ENCODE data around the gene MAGEF1. TPM values are rescaled to one million over a fixed set of nuclear protein-coding genes. Genes with fewer than 3 reads are reported as not detected.

The MAGEF1 gene
- polyA plus RNA-seq, 10 donors: 56.6 to 73.9 (median 66.6) TPM

DNA sequence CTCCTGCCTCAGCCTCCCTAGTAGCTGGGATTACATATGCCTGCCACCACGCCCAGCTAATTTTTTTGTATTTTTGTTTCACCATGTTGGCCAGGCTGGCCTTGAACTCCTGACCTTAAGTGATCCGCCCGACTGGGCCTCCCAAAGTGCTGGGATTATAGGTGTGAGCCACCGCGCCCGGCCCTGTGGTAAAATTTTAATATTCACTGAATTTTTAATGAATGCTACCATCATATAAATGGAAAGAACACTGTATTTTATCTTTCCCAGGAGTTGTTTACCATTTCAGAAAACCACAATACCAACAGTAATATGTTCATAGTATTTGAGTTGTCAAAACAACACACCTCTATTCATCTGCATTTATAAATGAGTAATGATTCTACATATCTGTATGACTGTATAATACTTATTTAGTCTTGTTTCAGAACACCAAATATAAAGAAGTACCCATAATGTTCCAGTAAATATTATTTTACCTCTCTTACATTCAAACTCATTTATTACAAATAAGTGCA is 16.2 kb upstream of the MAGEF1 start:
- no peak for DNase-seq

DNA sequence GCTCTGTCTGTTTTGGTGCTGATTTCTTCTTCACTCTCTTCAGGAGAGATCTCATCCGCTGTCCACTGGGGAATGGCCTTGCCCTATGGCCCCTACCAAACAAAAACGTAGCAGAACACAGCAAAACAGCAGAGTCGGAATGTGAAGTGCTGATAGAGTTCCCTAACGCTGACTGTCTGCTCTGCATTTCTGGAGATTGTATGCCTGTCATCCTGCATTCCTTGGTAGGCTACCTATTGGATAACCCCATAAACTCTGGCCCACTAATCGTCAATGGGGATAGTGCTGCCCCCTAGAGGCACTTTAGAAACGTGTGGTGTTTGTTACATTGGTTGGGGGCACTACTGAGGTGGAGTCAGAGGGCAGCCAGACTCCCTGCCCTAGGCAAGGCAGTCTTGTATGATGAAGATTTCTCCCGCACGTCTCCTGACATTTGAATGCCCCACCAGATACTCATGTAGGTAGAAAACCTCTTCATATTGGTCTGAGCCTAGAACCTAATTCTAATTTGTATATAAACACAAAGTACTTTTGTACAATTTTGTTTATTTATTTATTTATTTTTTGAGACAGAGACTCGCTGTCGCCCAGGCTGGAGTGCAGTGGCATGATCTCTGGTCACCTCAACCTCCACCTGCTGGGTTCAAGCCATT is 15.6 kb upstream of the MAGEF1 start:
- peak; percentile 81 to 91 (median 82) for DNase-seq

DNA sequence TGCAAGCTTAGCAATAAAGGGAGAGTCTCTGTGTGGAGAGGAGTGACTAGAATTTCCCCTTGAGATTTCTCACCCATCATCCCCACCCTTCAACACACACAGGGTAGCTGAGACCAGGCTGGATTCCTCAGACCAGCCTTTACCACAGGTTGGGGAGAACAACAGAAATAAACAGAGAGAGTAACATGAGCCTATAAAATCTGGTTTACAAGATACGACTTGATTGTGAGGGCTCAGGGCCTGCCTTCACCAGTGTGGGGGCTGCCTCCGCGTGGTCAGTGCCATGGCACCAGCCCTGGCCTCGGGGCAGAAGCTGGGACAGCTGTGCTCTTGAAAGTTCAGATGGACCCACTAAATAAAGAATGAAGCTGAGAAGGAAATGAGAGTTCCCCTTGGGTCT is 14.6 kb upstream of the MAGEF1 start:
- no peak for DNase-seq

- DNase-seq: peak in 1 of 3 donors; percentile 26
These were observed 13.4 kb upstream of the MAGEF1 start for GRCh38 chr3:184725176-184725719.

DNA sequence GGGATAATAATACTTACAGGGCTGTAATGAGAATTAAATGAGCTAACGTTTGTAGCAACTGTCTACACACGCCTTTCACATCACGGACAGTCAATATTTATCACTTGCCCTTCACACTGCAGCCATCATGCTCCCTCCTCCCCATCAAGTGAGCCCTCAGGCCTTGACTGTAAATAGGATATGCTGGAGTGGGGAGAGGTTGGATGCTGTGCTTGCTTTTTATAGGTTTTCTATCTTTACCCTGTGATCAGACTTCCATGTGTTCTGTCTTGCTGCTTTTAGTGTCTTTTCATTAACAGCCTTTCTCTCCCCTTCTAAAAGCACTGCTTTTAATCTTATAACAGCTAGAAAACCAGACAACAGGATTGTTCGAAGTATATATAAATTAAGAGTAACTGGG is 12.8 kb upstream of the MAGEF1 start:
- DNase-seq: no peak

GRCh38 chr3:184719709-184720108 is 7.8 kb upstream of the MAGEF1 start:
- no peak for DNase-seq

GRCh38 chr3:184718431-184718830 is 6.6 kb upstream of the MAGEF1 start:
- DNase-seq: peak in 1 of 3 donors; percentile 21

DNA sequence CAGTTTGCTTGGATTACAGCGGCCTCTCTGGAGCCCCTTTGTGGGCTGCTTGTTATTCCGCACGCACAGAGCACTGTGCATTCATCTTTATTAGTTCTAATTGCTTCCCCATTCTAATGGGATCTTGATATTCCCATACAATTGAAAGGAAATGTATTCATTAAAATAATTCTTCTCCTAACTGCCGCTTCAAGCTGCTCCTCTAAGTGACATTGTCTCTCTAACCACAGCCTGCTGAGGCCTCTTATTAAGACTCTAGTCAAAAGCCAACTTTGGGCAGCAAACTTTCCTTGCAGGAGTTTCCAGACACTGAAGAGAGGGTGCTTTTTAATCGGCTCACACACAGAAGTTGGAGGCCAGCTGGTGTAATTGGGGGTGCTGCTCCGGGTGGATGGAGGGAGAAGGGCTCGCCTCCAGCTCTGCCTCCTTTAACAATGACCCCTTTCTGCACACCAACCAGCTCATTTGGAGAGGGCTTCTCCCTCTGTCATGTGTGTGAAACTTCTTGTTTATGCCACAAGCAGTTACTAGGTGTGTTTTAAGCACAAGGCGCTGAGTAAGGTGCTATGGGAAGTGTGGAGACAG is 5.6 kb upstream of the MAGEF1 start:
- no peak for DNase-seq

DNA sequence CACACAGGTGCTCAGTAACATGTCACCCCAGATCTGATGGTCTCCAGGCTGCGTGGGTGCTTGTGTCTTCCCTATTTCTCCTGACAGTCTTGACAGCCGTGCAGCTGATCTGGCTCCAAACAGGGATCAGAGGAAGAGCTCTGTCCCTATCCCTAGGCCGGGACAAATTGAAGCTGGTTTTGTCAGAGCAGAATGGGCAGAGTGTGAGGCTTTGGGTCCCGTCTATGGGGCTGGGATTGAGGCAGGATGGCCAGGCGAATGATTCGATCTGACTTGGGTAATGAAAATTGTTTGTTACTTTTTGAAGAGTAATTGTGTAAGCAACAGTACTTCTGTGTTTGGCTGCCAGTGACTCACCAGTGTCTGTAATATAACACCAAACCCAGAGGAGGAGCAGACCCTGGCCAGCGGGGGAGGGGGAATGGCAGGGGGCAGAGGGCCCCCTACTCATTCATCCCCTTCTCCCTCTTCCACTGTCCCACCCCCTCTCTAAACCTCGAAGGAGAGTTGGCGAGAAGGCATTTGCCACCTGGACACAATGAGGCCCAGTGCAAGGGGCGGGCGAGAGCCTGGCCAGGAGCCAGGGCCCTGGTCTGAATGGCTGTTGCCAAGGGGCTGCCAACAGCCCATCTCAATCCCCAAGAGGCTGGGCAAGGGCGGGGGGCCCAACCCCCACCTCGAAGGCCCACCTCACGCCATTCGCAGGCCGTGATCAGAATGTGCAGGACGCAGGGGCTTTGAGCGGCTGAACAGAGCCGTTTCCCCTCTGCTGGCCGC is 4.9 kb upstream of the MAGEF1 start:
- peak; percentile 58 to 88 (median 64) for DNase-seq

DNA sequence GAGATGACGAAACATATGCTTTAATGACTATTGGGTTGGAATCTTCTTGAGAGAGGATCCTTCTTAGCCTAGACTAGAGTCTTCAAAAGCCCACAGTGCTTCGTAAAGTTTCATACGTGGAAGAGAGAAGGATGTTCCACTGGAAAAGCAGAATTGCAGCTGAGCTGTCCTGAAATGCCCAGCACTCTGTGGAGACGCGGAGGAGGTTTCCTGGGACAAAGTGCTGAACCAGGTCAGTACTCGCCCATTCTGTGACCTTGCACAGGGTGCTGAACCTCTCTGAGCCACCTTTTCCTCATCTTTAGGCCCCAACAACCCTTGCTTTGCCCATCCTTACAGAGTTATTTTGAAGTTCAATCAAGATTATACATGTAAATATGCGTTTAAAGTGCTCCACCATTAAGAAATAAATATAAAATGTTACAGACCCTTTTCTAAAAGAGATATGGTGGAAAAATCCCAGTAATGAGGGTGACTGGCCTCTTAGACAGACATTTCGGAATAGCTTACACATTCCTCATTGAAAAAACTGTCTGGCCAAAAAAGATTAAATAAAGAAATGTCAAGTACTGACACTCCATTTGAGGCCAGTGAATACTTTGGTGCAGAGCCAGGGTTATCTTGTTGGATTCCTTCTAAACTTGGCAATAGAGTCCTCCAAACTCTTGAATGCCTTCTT is 4.2 kb upstream of the MAGEF1 start:
- DNase-seq: peak in 2 of 3 donors; percentile 20 to 58

GRCh38 chr3:184713521-184713920 is 1.7 kb upstream of the MAGEF1 start:
- no peak for DNase-seq

- no peak for DNase-seq
These were observed 1.1 kb upstream of the MAGEF1 start for GRCh38 chr3:184713040-184713355.

DNA sequence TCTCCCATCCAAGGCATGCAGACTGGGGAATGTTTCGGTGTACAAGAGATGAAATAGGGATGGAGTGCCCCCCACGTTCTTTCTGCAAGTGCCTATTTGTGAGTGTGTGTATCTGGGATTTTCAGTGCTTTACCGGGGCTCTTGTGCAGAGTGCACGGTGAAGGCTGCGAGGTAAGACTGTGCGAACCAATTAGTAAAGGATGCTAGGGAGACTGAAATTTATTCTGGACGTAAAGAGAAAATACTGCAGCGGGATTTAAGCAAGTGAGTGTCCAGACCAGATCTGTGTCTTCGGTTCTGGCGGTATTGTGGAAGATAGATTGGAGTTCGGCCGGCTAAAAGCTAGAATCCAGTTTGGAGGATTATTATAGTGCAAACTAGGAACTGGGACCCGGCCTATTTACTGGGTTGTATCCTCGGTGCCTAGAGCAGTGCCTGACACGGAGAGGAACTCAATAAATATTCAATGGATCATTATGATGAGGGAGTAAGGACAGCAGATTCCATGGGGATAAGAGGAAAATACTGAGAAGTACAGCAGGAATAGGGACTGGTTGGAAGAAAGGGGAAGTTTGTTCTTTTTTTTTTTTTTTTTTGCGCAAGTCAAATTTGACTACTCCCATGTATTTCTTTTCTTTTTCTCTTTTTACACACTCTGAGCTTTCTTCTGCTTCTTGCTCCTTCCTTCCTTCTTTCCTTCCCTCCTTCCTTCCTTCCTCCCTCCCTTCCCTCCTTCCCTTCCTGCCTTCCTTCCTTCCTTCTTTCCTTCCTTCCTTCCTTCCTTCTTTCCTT is 580 bp upstream of the MAGEF1 start:
- DNase-seq: no peak

DNA sequence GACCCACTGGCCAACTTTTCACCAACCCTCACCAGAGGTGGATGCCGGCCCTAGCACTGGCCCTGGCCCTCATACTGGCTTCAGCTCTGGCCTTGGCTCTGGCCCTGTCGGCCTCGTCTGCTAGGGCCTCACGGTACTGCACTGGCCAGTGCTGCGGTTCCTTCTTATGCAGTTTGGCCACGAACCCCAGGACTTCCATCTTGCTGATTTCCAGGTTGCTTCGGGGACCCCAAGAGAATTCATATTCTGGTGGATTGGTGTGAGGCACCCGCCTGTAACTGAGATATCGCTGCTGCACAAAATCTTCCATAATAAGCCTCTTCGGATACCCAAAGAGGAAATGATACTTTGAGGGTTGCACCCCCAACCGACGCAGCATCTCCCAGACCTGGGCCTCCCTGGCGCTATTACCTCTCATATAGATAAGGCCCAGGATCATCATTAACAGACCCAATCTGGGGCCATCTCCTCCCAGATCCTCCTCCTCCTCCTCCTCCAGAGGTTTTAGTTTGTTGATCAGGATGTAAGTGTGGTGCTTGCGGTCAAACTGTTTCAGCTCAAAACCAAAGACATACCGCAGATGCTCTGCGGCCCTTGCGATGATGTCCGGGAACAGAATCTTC is 883 bp downstream of the MAGEF1 start:
- peak in 1 of 3 donors; percentile 49 for DNase-seq

DNA sequence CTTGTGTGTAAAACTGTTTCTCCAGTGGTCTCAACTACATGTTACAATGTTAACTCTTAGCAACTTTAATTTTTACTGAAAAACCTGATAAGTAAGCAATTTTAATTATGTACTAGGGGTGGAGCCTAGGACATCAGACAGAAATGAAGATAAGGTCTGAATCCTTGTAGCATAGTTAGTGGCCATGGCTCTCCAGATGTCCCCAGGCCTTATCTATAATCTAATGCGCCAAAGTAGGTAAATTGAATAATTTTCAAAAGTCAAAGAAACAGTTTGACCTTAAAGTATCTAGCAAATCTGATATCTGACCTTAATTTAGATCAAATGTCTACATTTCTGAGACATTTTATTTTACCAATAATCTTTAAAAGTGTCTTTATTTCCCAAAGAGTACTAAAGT is 8.2 kb downstream of the MAGEF1 start:
- DNase-seq: no peak

- DNase-seq: no peak
These were observed 11.1 kb downstream of the MAGEF1 start for GRCh38 chr3:184700759-184701158.

DNA sequence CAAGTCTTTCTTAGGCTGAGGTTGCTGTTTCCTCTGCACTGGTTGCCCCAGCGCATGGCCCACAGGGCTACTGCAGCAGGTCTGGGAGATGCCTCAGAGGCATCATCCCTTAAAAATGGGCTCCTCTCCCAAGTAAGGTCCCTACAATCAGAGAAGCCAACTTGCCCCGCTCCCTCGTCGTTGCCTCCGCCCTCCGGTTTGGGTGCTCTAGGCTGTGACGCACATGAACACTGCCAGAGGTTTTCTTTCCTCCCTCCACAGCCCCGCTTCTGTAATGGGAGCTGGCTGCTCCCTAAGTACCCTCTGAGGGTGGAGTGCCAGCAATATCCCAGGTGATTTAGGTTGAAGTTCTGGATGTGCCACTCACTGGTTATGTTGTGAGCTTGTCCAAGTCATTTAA is 14.0 kb downstream of the MAGEF1 start:
- no peak for DNase-seq

DNA sequence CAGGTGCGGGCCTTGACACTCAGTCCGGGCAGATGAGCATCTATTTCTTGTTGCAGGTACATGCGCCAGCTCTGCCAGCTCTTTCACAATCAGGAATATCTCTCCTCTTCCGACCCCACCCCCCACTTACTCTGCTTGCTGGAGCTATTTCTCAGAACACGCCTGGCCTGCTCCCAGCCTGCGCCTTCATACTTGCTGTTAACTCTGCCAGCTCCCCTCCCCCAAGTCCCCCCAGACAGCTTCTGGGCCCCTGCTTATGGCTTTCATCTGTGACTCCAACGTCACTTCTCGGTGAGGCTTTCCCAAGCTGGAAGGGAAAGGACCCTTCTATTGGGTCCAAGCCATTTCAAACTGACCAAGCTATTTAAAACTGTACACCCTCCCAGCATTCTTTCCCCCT is 15.2 kb downstream of the MAGEF1 start:
- peak in 2 of 3 donors; percentile 82 to 91 for DNase-seq

DNA sequence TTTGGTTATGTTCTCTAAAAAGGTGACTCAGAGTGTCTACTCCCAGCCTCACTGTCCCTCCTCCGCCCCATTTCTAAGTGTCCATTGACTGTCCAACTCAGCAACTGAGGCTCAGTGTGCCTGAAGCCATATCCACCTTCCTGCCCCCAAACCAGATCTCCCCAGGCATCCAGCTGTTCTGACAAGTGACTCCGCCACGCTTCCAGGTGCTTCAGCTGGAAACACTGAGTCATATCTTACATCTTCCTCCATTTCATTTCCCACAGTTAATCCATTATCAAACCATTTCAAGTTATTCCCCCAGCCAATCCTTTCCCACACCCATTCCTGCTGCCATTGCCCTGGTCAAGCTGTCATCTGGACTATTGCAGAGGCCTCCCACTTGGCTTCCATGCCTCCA is 17.1 kb downstream of the MAGEF1 start:
- DNase-seq: peak in 1 of 3 donors; percentile 59

- DNase-seq: peak in 1 of 3 donors; percentile 76
These were observed 17.7 kb downstream of the MAGEF1 start for GRCh38 chr3:184694133-184694665.
